CD14-positive monocyte (primary cell): Measurements from ENCODE around the gene OR6B1. TPM values are rescaled to one million over a fixed set of nuclear protein-coding genes. Genes with fewer than 3 reads are reported as not detected.

ENCODE experiments used
- DNase-seq, 3 donors: peaks; one replicate each; pipeline ENCODE4 v3.0.0-alpha.2; 2011 to 2022
- H2AFZ ChIP-seq: 2 replicates; pipeline ENCODE4 v1.6.0; 2012; ENCODE audit warnings: mild to moderate bottlenecking, low read depth, low read length, inconsistent platforms; ENCODE audit not compliant: insufficient read depth, poor library complexity, severe bottlenecking
- H3K27ac ChIP-seq, 2 donors: 1 replicate in 1 of 2; 2 replicates in 1 of 2; pipeline ENCODE4 v1.5.1; 2012 to 2013; ENCODE audit warnings: low read length in 2 of 2, control low read depth in 1 of 2, inconsistent platforms in 1 of 2, low read depth in 1 of 2, mild to moderate bottlenecking in 1 of 2
- H3K27me3 ChIP-seq, 2 donors: one replicate each; pipeline versions ENCODE4 v1.6.0 to v1.6.1; 2011 to 2013; ENCODE audit warnings: low read length in 2 of 2; ENCODE audit not compliant: control insufficient read depth in 2 of 2, insufficient read depth in 2 of 2
- H3K36me3 ChIP-seq, 2 donors: replicated peaks in 1 of 2; 1 replicate in 1 of 2; 2 replicates in 1 of 2; pipeline versions ENCODE4 v1.5.1 to v1.6.1; 2012 to 2013; ENCODE audit warnings: low read length in 2 of 2, control low read depth in 1 of 2, inconsistent platforms in 1 of 2, mild to moderate bottlenecking in 1 of 2; ENCODE audit not compliant: insufficient read depth in 2 of 2, control insufficient read depth in 1 of 2
- H3K4me1 ChIP-seq, 2 donors: 1 replicate in 1 of 2; 2 replicates in 1 of 2; pipeline versions ENCODE4 v1.5.1 to v1.6.1; 2012 to 2013; ENCODE audit warnings: low read length in 2 of 2, control low read depth in 1 of 2, inconsistent platforms in 1 of 2, mild to moderate bottlenecking in 1 of 2, moderate library complexity in 1 of 2; ENCODE audit not compliant: insufficient read depth in 2 of 2, control insufficient read depth in 1 of 2
- H3K4me2 ChIP-seq: replicated peaks from 2 replicates; pipeline ENCODE3; 2012; ENCODE audit warnings: low read length, moderate library complexity, mild to moderate bottlenecking; ENCODE audit not compliant: poor library complexity, severe bottlenecking; ENCODE audit errors: extremely low read depth
- H3K4me3 ChIP-seq, 3 experiments: fragments of 200-600 bp in 1 of 3; sonication (generic) in 1 of 3; replicated peaks in 1 of 3; 1 replicate in 2 of 3; 2 replicates in 1 of 3; pipeline ENCODE4 v1.5.1; 2011 to 2013; ENCODE audit warnings: low read length in 3 of 3, mild to moderate bottlenecking in 3 of 3, control low read depth in 2 of 3, low read depth in 2 of 3, inconsistent platforms in 1 of 3, moderate library complexity in 1 of 3
- H3K79me2 ChIP-seq: 2 replicates; pipeline ENCODE4 v1.6.0; 2012; ENCODE audit warnings: mild to moderate bottlenecking, control low read depth, inconsistent platforms, low read length, moderate library complexity; ENCODE audit not compliant: insufficient read depth
- H3K9ac ChIP-seq: 2 replicates; pipeline ENCODE4 v1.6.0; 2017; ENCODE audit warnings: low read length, mild to moderate bottlenecking; ENCODE audit not compliant: insufficient read depth, poor library complexity, severe bottlenecking
- H3K9me3 ChIP-seq, 2 donors: replicated peaks in 1 of 2; 1 replicate in 1 of 2; 2 replicates in 1 of 2; pipeline versions ENCODE4 v1.5.1 to v1.6.1; 2012 to 2013; ENCODE audit warnings: low read length in 2 of 2, control low read depth in 1 of 2; ENCODE audit not compliant: control insufficient read depth in 1 of 2, insufficient read depth in 1 of 2
- H4K20me1 ChIP-seq: 2 replicates; pipeline ENCODE4 v1.6.0; 2012; ENCODE audit warnings: mild to moderate bottlenecking, low read length, control low read depth, moderate library complexity; ENCODE audit not compliant: insufficient read depth
- H3K27ac Mint-ChIP-seq, 7 donors: one replicate each; pipeline ENCODE4 v1.8.0; 2020; ENCODE audit warnings: mild to moderate bottlenecking in 7 of 7, mixed read lengths in 7 of 7, moderate library complexity in 6 of 7, inconsistent platforms in 2 of 7
- H3K27me3 Mint-ChIP-seq, 3 donors: one replicate each; pipeline ENCODE4 v1.8.0; 2021 to 2022; ENCODE audit warnings: low read depth in 3 of 3, mild to moderate bottlenecking in 3 of 3, mixed read lengths in 3 of 3, moderate library complexity in 3 of 3, inconsistent platforms in 1 of 3
- H3K36me3 Mint-ChIP-seq, 2 donors: one replicate each; pipeline ENCODE4 v1.8.0; 2020; ENCODE audit warnings: mixed read lengths in 2 of 2, inconsistent platforms in 1 of 2, mild to moderate bottlenecking in 1 of 2
- H3K4me1 Mint-ChIP-seq: one replicate; pipeline ENCODE4 v1.8.0; 2020; ENCODE audit warnings: mild to moderate bottlenecking, mixed read lengths
- H3K4me3 Mint-ChIP-seq, 2 donors: one replicate each; pipeline ENCODE4 v1.8.0; 2020; ENCODE audit warnings: mild to moderate bottlenecking in 2 of 2, mixed read lengths in 2 of 2, moderate library complexity in 1 of 2
- H3K9me3 Mint-ChIP-seq, 7 donors: one replicate each; pipeline ENCODE4 v1.8.0; 2020 to 2022; ENCODE audit warnings: mixed read lengths in 7 of 7, mild to moderate bottlenecking in 6 of 7, moderate library complexity in 6 of 7, inconsistent platforms in 2 of 7
- CTCF ChIP-seq: fragments of 200-600 bp; IDR thresholded peaks from one replicate; pipeline ENCODE4 v1.8.0; 2022; ENCODE audit warnings: antibody characterized with exemption, mild to moderate bottlenecking
- WGBS: methylation state at CpG from one replicate; pipeline ENCODE4 v1.1.5; 2013; ENCODE audit warnings: missing lambda C conversion rate; ENCODE audit not compliant: insufficient coverage; 5-methylcytosine and 5-hydroxymethylcytosine counted together
- intact Hi-C, 2 donors: fragments of 100-400 bp; cut with micrococcal nuclease; formaldehyde crosslinking; loops; one replicate each; pipeline versions ENCODE4 v1.15.0 to v1.15.1; 2023
- polyA plus RNA-seq, 3 donors: library from polyadenylated mRNA; depleted of rRNA in 1 of 3; unstranded in 2 of 3; stranded (reverse) in 1 of 3; fragments of 300-500 nt in 2 of 3; fragments of >200 nt in 1 of 3; fragmentation: Illumina TruSeq in 2 of 3; gene quantifications; 1 replicate in 2 of 3; 2 replicates in 1 of 3; pipeline ENCODE4 v1.2.3, GENCODE V29; 2012 to 2021

OR6B1 gene
- polyA plus RNA-seq, 3 donors, result not detected

GRCh38 chr7:144001543-144001942 is 1.4 kb downstream of the OR6B1 start:
- Histone ChIP-seq H4K20me1 (no peaks in the 10 kb centered on the region), H3K27me3 (peaks cover 0 to 2% of the 10 kb centered on the region in 2 donors), H3K36me3 (no peaks in the 10 kb centered on the region), H3K27ac (no peak overlapping the region), H3K79me2 (no peaks in the 10 kb centered on the region), H3K4me3 (no peak overlapping the region), H2AFZ (no peak overlapping the region), H3K9me3 (no peaks in the 10 kb centered on the region), H3K4me1 (no peaks in the 10 kb centered on the region), H3K4me2 (no peak overlapping the region), H3K9ac (no peak overlapping the region)
- intact Hi-C loops, result no loop called here
- Mint-ChIP-seq H3K36me3 (no peaks in the 10 kb centered on the region), H3K27ac (no peak overlapping the region), H3K27me3 (peaks cover 0 to 2% (median 0%) of the 10 kb centered on the region in 3 donors), H3K9me3 (peaks cover 0 to 2% (median 0%) of the 10 kb centered on the region in 7 donors), H3K4me1 (no peaks in the 10 kb centered on the region), H3K4me3 (no peak overlapping the region)
- TF ChIP-seq CTCF, result no peak
- no peak for DNase-seq
- 92% methylated on average over 2 of the region's 3 CpGs for WGBS

- H3K27me3 Mint-ChIP-seq, result peaks cover 0 to 2% (median 0%) of the 10 kb centered on the region in 3 donors
- WGBS, result 93% methylated on average over 3 of the region's 5 CpGs
- H3K4me1 ChIP-seq, result no peaks in the 10 kb centered on the region
- H3K27me3 ChIP-seq, result peaks cover 0 to 2% of the 10 kb centered on the region in 2 donors
- H3K79me2 ChIP-seq, result no peaks in the 10 kb centered on the region
- no peak for TF ChIP-seq CTCF
- peaks cover 12 to 19% of the 10 kb centered on the region in 2 donors for H3K9me3 ChIP-seq
- no peaks in the 10 kb centered on the region for H3K36me3 ChIP-seq
- no peaks in the 10 kb centered on the region for H3K4me1 Mint-ChIP-seq
- no peak overlapping the region for H2AFZ ChIP-seq
- H3K36me3 Mint-ChIP-seq, result no peaks in the 10 kb centered on the region
- H3K4me3 ChIP-seq, result no peak overlapping the region
- DNase-seq, result no peak
- H3K27ac Mint-ChIP-seq, result no peak overlapping the region
- no peak overlapping the region for H3K27ac ChIP-seq
- H3K4me2 ChIP-seq, result no peak overlapping the region
- no peak overlapping the region for H3K9ac ChIP-seq
- no peak overlapping the region for H3K4me3 Mint-ChIP-seq
- peaks cover 11 to 17% (median 12%) of the 10 kb centered on the region in 7 donors for H3K9me3 Mint-ChIP-seq
- H4K20me1 ChIP-seq, result no peaks in the 10 kb centered on the region
- intact Hi-C loops, result no loop called here
These were observed 4.6 kb downstream of the OR6B1 start for GRCh38 chr7:144004703-144005102.
